ENCODE measurements around the gene DNLZ.
A peak's percentile ranks its signal among the peaks of the same experiment; 100 is the strongest.

Gene DNLZ

DNA sequence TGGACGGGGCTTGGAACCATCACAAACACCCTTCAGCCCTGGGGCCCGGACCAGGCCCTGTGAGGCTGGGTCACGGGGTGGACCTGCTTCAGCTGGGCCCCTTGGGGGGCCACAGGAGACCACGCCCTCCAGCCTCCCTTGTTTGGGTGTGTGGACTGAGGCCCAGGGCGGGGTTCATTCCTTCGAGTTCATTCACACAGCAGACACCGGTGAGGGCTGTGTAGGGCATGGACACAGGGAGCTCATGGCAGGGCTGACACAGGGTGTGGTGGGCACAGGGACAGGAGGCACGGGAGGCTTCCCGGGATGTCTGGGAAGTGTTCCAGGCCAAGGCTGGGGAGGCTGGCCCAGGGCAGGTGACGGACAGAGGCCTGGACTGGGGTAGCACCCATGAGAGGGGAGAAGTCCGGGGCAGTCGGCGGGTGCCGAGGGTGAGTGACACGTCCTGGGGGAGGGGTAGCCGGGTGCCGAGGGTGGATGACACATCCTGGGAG lies 8.9 kb downstream of the DNLZ start (continued):
- TF ChIP-seq GLI4 (tag by site-specific recombination; IDR thresholded peaks at IDR 0.05) (no peak), ZBTB1 (tag by site-specific recombination; IDR thresholded peaks at IDR 0.05) (no peak)

DNA sequence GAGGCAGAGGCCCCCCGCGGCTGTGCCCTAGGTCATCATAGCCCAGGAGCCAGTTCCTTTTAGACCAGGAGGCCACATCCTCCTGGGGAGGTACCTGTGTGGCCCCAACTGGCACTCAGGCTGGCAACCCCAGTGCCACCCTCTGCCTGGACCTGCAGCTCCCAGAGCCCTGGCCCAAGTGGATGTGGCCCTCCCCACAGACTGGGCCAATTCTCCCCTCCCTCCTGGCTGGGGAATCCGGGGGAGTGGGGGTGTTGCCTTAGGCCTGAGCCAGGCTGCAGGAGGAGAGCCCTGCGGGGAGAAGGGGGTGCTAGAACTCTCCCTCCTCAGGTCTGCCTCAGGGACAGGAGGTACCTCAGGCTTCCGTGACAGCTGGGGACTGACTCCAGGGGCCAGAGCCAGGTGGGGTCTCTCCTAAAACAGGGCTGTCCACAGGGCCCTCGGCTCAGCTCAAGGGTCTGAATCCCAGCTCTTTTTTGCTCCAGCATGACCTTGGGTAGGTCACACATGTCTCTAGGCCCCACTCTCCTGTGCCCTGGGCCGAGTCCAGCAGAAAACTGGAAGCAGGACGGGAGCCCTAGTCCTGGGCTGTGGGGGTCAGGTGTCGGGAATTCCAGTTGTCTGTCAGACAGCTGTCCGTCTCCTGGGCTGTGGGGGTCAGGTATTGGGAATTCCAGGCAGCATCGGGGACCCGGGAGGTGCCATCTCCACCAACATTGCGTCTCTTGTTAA lies 9.6 kb downstream of the DNLZ start:
- ChIA-PET POLR2A (interaction anchor here (0.6 to 1.9 kb wide), 5 partner anchors 8 to 862 kb away, joined by 3 to 18 read pairs (median 3); partner anchors contain the start of gene DNLZ), CTCF (no interaction called here)
- H3K9me3 ChIP-seq (ENCODE audit: control insufficient read depth, insufficient read depth, low read depth, low read length): no peaks in the 10 kb centered on the region
- H3K36me3 ChIP-seq (ENCODE audit: control insufficient read depth in 2 of 2, insufficient read depth in 1 of 2, low read length in 2 of 2): peaks cover 0 to 26% of the 10 kb centered on the region in 2 experiments; a peak in 1 of 3 replicates
- no peak overlapping the region for H3K27ac ChIP-seq (ENCODE audit: extremely low read depth, low read depth, low read length)
- H3K4me3 ChIP-seq (ENCODE audit: low read depth, low read length): no peak overlapping the region
- H3K4me1 ChIP-seq (ENCODE audit: control insufficient read depth, insufficient read depth, low read length): no peaks in the 10 kb centered on the region
- no peak for TF ChIP-seq KLF7 (tag by site-specific recombination; IDR thresholded peaks at IDR 0.05; ENCODE audit: borderline replicate concordance)
- TF ChIP-seq ZNF354C (tag by site-specific recombination; IDR thresholded peaks at IDR 0.05; ENCODE audit: borderline replicate concordance, low read depth): no peak
- TF ChIP-seq ZNF350 (tag by site-specific recombination; IDR thresholded peaks at IDR 0.05): no peak
- no peak for TF ChIP-seq ZNF600 (tag by site-specific recombination; IDR thresholded peaks at IDR 0.05)
- no peak for TF ChIP-seq RBAK (tag by site-specific recombination; IDR thresholded peaks at IDR 0.05)
- TF ChIP-seq, protein P1, sequence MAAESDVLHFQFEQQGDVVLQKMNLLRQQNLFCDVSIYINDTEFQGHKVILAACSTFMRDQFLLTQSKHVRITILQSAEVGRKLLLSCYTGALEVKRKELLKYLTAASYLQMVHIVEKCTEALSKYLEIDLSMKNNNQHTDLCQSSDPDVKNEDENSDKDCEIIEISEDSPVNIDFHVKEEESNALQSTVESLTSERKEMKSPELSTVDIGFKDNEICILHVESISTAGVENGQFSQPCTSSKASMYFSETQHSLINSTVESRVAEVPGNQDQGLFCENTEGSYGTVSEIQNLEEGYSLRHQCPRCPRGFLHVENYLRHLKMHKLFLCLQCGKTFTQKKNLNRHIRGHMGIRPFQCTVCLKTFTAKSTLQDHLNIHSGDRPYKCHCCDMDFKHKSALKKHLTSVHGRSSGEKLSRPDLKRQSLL (tag by site-specific recombination; IDR thresholded peaks at IDR 0.05): 0 out of 2 replicates have a peak, but pooled peaks have one; percentile 21
- no peak for TF ChIP-seq ZNF37A (tag by site-specific recombination; IDR thresholded peaks at IDR 0.05)
- TF ChIP-seq ZNF335 (tag by site-specific recombination; conservative IDR thresholded peaks at IDR 0.05): 0 out of 2 replicates have a peak, but pooled peaks have one; percentile 33
- TF ChIP-seq, protein P2, sequence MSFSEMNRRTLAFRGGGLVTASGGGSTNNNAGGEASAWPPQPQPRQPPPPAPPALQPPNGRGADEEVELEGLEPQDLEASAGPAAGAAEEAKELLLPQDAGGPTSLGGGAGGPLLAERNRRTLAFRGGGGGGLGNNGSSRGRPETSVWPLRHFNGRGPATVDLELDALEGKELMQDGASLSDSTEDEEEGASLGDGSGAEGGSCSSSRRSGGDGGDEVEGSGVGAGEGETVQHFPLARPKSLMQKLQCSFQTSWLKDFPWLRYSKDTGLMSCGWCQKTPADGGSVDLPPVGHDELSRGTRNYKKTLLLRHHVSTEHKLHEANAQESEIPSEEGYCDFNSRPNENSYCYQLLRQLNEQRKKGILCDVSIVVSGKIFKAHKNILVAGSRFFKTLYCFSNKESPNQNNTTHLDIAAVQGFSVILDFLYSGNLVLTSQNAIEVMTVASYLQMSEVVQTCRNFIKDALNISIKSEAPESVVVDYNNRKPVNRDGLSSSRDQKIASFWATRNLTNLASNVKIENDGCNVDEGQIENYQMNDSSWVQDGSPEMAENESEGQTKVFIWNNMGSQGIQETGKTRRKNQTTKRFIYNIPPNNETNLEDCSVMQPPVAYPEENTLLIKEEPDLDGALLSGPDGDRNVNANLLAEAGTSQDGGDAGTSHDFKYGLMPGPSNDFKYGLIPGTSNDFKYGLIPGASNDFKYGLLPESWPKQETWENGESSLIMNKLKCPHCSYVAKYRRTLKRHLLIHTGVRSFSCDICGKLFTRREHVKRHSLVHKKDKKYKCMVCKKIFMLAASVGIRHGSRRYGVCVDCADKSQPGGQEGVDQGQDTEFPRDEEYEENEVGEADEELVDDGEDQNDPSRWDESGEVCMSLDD (tag by site-specific recombination; IDR thresholded peaks at IDR 0.05): no peak
- TF ChIP-seq, protein P3, sequence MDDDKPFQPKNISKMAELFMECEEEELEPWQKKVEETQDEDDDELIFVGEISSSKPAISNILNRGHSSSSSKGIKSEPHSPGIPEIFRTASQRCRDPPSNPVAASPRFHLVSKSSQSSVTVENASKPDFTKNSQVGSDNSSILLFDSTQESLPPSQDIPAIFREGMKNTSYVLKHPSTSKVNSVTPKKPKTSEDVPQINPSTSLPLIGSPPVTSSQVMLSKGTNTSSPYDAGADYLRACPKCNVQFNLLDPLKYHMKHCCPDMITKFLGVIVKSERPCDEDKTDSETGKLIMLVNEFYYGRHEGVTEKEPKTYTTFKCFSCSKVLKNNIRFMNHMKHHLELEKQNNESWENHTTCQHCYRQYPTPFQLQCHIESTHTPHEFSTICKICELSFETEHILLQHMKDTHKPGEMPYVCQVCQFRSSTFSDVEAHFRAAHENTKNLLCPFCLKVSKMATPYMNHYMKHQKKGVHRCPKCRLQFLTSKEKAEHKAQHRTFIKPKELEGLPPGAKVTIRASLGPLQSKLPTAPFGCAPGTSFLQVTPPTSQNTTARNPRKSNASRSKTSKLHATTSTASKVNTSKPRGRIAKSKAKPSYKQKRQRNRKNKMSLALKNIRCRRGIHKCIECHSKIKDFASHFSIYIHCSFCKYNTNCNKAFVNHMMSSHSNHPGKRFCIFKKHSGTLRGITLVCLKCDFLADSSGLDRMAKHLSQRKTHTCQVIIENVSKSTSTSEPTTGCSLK (tag by site-specific recombination; IDR thresholded peaks at IDR 0.05): no peak
- TF ChIP-seq ZNF544 (tag by site-specific recombination; IDR thresholded peaks at IDR 0.05): no peak
- TF ChIP-seq ZIC2 (tag by site-specific recombination; IDR thresholded peaks at IDR 0.05): 0 out of 2 replicates have a peak, but pooled peaks have one; percentile 6
- no peak for TF ChIP-seq ZBTB48 (tag by site-specific recombination; IDR thresholded peaks at IDR 0.05)
- no peak for TF ChIP-seq ZNF558 (tag by site-specific recombination; IDR thresholded peaks at IDR 0.05)
- no peak for TF ChIP-seq ZBTB1 (tag by site-specific recombination; IDR thresholded peaks at IDR 0.05)
- TF ChIP-seq, protein P4, sequence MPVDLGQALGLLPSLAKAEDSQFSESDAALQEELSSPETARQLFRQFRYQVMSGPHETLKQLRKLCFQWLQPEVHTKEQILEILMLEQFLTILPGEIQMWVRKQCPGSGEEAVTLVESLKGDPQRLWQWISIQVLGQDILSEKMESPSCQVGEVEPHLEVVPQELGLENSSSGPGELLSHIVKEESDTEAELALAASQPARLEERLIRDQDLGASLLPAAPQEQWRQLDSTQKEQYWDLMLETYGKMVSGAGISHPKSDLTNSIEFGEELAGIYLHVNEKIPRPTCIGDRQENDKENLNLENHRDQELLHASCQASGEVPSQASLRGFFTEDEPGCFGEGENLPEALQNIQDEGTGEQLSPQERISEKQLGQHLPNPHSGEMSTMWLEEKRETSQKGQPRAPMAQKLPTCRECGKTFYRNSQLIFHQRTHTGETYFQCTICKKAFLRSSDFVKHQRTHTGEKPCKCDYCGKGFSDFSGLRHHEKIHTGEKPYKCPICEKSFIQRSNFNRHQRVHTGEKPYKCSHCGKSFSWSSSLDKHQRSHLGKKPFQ (tag by site-specific recombination; IDR thresholded peaks at IDR 0.05): no peak
- TF ChIP-seq ZSCAN30 (tag by site-specific recombination; IDR thresholded peaks at IDR 0.05): no peak
- TF ChIP-seq, protein P5, sequence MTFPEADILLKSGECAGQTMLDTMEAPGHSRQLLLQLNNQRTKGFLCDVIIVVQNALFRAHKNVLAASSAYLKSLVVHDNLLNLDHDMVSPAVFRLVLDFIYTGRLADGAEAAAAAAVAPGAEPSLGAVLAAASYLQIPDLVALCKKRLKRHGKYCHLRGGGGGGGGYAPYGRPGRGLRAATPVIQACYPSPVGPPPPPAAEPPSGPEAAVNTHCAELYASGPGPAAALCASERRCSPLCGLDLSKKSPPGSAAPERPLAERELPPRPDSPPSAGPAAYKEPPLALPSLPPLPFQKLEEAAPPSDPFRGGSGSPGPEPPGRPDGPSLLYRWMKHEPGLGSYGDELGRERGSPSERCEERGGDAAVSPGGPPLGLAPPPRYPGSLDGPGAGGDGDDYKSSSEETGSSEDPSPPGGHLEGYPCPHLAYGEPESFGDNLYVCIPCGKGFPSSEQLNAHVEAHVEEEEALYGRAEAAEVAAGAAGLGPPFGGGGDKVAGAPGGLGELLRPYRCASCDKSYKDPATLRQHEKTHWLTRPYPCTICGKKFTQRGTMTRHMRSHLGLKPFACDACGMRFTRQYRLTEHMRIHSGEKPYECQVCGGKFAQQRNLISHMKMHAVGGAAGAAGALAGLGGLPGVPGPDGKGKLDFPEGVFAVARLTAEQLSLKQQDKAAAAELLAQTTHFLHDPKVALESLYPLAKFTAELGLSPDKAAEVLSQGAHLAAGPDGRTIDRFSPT (tag by site-specific recombination; IDR thresholded peaks at IDR 0.05): peak; percentile 78
- TF ChIP-seq ZNF24 (tag by site-specific recombination; IDR thresholded peaks at IDR 0.05): no peak
